GM21825 (cell line): ENCODE results near the gene KIAA0232.

Experiments used
- ATAC-seq: cut with Tn5 transposase; IDR thresholded peaks from one replicate; pipeline ENCODE4 v1.9.1; 2021; ENCODE audit warnings: mild to moderate bottlenecking, moderate library complexity; ENCODE audit not compliant: unreplicated experiment

The KIAA0232 gene, protein sequence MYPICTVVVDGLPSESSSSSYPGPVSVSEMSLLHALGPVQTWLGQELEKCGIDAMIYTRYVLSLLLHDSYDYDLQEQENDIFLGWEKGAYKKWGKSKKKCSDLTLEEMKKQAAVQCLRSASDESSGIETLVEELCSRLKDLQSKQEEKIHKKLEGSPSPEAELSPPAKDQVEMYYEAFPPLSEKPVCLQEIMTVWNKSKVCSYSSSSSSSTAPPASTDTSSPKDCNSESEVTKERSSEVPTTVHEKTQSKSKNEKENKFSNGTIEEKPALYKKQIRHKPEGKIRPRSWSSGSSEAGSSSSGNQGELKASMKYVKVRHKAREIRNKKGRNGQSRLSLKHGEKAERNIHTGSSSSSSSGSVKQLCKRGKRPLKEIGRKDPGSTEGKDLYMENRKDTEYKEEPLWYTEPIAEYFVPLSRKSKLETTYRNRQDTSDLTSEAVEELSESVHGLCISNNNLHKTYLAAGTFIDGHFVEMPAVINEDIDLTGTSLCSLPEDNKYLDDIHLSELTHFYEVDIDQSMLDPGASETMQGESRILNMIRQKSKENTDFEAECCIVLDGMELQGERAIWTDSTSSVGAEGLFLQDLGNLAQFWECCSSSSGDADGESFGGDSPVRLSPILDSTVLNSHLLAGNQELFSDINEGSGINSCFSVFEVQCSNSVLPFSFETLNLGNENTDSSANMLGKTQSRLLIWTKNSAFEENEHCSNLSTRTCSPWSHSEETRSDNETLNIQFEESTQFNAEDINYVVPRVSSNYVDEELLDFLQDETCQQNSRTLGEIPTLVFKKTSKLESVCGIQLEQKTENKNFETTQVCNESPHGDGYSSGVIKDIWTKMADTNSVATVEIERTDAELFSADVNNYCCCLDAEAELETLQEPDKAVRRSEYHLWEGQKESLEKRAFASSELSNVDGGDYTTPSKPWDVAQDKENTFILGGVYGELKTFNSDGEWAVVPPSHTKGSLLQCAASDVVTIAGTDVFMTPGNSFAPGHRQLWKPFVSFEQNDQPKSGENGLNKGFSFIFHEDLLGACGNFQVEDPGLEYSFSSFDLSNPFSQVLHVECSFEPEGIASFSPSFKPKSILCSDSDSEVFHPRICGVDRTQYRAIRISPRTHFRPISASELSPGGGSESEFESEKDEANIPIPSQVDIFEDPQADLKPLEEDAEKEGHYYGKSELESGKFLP (N-terminal part only)

GRCh38 chr4:6782147-6782845, at the start of gene KIAA0232:
TSS of gene KIAA0232 (plus strand) at chr4:6782727. CDS start at chr4:6824454, 41,727 bp downstream.
- ATAC-seq = peak; percentile 72

- ATAC-seq = no peak
Measured at GRCh38 chr4:6733358-6734164, 49.0 kb upstream of the KIAA0232 start.

DNA sequence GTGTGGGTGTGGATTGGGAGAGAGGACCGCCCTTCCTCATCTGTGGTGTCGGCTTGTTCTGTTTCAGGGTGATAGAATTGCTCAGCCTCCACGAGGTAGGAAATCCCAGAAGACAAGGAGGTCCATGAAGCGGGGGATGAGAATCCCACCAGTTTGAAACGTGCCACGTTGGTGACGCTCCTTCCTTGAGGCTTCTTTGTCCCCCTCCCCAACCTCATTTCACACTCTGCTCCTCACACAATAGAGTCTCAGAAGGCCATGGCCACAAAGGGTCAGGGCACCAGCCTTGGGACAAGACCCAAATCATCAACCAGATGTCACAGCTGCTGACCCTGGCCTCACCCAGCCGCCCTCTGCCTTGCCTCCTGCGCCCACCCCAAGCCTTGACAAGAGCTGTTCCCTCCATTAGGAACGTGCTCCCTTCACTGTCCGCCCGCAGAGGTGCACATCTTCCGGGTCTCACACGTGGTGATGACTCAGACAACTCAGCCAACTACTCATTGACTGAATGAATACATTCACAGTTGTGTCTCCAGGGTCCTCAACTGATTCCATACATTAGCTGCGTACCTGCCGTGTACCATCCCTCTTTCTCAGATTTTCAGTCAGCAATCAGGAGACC, 48.3 kb upstream of the KIAA0232 start:
- no peak for ATAC-seq

- no peak for ATAC-seq
Measured at GRCh38 chr4:6739920-6740319, 42.6 kb upstream of the KIAA0232 start.

- ATAC-seq = no peak
Measured at GRCh38 chr4:6740347-6740746, 42.2 kb upstream of the KIAA0232 start.

GRCh38 chr4:6742507-6742906, 40.0 kb upstream of the KIAA0232 start:
- no peak for ATAC-seq

GRCh38 chr4:6742989-6743388, 39.5 kb upstream of the KIAA0232 start:
- ATAC-seq = no peak

DNA sequence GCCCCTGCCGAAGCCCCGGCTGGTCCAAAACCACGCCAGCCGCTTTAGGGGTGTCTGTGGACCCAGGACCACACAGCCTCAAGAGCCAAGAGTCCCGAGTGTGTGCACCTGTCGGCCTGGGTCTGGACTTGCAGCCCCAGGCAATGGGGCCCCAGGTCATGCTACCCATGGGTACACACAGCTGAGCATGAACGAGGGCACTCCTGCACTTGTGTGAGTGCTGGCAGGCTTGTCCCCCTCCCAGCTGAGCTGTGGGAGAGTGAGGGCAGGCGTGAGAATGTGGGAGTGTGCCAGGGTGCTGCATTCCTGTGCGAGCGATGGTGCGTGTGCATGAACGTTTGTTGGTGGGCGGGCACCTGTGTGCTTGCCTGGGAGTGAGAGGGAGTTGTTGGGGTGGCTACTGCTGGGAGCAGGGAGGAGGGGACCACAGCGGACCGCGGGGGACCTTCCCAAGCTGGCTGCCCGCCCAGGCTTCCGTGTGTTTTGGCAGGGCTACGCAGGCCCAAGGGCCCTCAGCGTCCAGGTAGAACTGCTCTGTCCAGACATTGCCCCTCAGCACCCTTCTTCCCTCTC, 35.7 kb upstream of the KIAA0232 start:
- ATAC-seq = no peak

DNA sequence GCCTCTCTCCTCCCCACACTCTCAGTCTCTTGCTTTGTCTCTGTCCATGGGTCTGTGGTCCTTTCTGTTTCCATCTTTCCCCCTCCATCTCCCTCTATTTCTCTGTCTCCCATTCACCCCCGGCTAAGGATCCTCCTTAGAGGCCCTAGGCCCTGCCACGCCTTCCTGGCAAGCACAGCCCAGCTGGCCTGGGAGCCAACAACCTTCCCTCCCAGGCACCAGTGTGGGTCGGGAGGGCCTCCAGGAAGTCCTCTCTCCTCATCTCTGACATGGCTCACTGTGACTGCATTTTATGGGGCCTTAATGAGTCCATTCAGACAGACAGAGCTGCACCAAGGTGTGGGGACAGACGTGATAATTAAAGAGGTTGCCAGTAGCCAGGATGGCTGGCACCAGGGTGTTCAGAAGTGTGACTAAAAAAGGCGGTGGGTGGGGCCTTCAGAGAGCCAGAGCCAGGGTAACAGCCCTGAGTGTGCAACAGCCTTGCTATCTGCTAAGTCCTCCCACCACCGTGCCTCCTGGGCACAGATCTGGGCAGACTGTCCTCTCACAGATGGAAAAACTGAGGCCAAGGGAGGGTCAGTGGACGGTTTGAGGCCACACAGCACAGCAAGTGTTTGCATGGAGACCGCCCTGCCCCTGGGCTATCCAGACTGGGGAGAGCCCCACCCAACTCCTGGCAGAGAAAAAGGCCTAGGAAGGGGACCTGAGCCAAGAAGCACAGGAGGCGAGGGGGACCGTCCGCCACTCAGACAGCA, 35.1 kb upstream of the KIAA0232 start:
- no peak for ATAC-seq

DNA sequence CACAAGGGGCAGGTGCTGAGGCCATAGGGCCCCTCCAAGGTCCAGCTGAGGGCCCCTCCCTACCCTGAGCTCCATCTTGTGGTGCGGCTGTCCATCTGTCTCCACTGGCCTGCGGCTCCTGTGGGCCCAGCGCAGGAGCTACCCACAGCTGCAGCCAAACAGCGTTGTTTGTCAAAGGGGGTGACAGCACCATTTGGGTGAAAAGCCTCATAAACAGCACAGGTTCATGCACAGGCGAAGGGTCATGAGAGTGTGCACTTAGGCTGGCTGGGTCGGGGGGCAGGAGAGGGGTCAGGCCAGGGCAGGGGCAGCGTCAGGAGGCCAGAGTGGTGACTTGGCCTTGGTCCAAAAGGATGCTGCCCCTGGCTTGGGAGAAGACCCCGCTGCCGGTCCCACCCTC, 34.2 kb upstream of the KIAA0232 start:
- no peak for ATAC-seq

DNA sequence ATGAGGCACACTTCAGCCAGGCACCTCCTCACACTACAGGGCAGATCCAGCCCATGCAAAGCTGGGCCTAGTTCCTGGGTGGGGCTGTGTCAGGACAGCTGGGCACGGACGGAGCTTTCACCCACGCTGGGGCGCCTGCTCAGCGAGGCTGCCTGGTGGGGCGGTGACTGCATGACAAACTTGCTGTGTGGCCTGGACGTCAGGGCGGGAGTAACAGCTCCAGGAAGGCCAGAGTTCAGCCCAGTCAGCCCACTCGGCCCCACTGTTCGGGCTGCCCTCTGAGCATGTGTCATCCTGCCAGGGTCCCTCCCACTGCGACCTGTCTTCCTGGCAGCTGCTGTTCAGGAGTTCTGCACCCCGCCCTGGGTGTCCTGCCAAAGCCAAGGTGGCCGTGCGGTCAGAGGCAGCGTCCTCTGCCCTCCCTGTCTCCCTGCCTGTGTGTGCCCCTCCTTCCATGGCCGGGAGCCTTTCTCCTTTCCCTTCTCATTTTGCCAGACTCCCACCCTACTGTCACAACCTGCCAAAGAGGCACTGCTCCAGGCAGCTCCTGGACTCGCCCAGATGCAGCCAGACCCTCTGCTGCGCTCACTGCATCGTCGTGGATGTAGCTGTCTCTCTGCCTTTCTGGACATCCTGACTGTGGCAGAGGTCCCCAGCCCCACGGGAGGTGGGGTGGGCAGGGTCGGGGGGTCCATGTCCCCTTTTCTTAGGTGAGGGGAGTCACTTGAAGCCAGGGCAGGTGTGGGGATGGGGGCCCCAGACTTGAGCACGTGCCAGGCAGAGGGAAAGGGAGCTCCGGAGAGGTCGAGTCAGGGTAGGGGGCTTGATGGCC, 33.0 kb upstream of the KIAA0232 start:
- ATAC-seq = no peak

- ATAC-seq = no peak
Measured at GRCh38 chr4:6750286-6751221, 32.0 kb upstream of the KIAA0232 start.

GRCh38 chr4:6751611-6752485, 30.7 kb upstream of the KIAA0232 start:
- ATAC-seq = no peak

- no peak for ATAC-seq
Measured at GRCh38 chr4:6752486-6752829, 30.1 kb upstream of the KIAA0232 start.

- no peak for ATAC-seq
Measured at GRCh38 chr4:6753103-6753560, 29.4 kb upstream of the KIAA0232 start.
